Fibroblast of lung (primary cell): Measurements from ENCODE around the gene PTPRE. TPM values are rescaled to one million over a fixed set of nuclear protein-coding genes. Genes with fewer than 3 reads are reported as not detected.

Source experiments
- DNase-seq, 2 donors: peaks; one replicate each; pipeline versions ENCODE4 v3.0.0 to v3.0.0-alpha.2; 2010; ENCODE audit warnings: low read depth in 2 of 2
- H2AFZ ChIP-seq: 2 replicates; pipeline ENCODE4 v1.5.1; 2012; ENCODE audit warnings: low read length, control low read depth, inconsistent platforms
- H3K27ac ChIP-seq: 2 replicates; pipeline ENCODE4 v1.5.1; 2011; ENCODE audit warnings: low read length, control low read depth; ENCODE audit not compliant: insufficient read depth
- H3K27me3 ChIP-seq: 2 replicates; pipeline ENCODE4 v1.5.1; 2011; ENCODE audit warnings: mild to moderate bottlenecking, low read length; ENCODE audit not compliant: control insufficient read depth, insufficient read depth
- H3K36me3 ChIP-seq: 2 replicates; pipeline ENCODE4 v1.5.1; 2011; ENCODE audit warnings: low read length; ENCODE audit not compliant: control insufficient read depth, insufficient read depth
- H3K4me1 ChIP-seq: 2 replicates; pipeline ENCODE4 v1.5.1; 2011; ENCODE audit warnings: low read length; ENCODE audit not compliant: control insufficient read depth, insufficient read depth; ENCODE audit errors: extremely low read depth
- H3K4me2 ChIP-seq: 2 replicates; pipeline ENCODE4 v1.5.1; 2011; ENCODE audit warnings: low read length, control low read depth; ENCODE audit not compliant: insufficient read depth; ENCODE audit errors: extremely low read depth
- H3K4me3 ChIP-seq, 4 experiments: fragments of 200-600 bp in 1 of 4; sonication (generic) in 1 of 4; replicated peaks in 1 of 4; 2 replicates each; pipeline ENCODE4 v1.5.1; 2011 to 2016; ENCODE audit warnings: low read length in 4 of 4, low read depth in 3 of 4, mild to moderate bottlenecking in 3 of 4, control low read depth in 2 of 4, inconsistent platforms in 1 of 4, mixed read lengths in 1 of 4; ENCODE audit not compliant: insufficient read depth in 1 of 4; ENCODE audit errors: control extremely low read depth in 1 of 4
- H3K79me2 ChIP-seq: 2 replicates; pipeline ENCODE4 v1.5.1; 2012; ENCODE audit warnings: mild to moderate bottlenecking, low read length, inconsistent platforms; ENCODE audit not compliant: control insufficient read depth, insufficient read depth
- H3K9ac ChIP-seq: 2 replicates; pipeline ENCODE4 v1.5.1; 2011; ENCODE audit warnings: mild to moderate bottlenecking, low read length, control low read depth; ENCODE audit not compliant: insufficient read depth
- H3K9me3 ChIP-seq: 2 replicates; pipeline ENCODE4 v1.5.1; 2012; ENCODE audit warnings: low read depth, low read length; ENCODE audit not compliant: control insufficient read depth, insufficient read depth
- H4K20me1 ChIP-seq: 2 replicates; pipeline ENCODE4 v1.5.1; 2011; ENCODE audit warnings: low read length; ENCODE audit not compliant: control insufficient read depth, insufficient read depth; ENCODE audit errors: extremely low read depth
- CTCF ChIP-seq, 2 donors: IDR thresholded peaks in 1 of 2; conservative IDR thresholded peaks in 1 of 2; 1 replicate in 1 of 2; 2 replicates in 1 of 2; pipeline ENCODE4 v1.5.1; 2011 to 2012; ENCODE audit warnings: low read length in 2 of 2, control low read depth in 1 of 2, inconsistent platforms in 1 of 2, low read depth in 1 of 2, mild to moderate bottlenecking in 1 of 2
- EZH2 ChIP-seq: IDR thresholded peaks from 2 replicates; pipeline ENCODE4 v1.5.1; 2012; ENCODE audit warnings: low read length, control low read depth, mild to moderate bottlenecking; ENCODE audit errors: missing control alignments
- polyA plus RNA-seq, 2 donors: library from polyadenylated mRNA; depleted of rRNA in 1 of 2; stranded (reverse) in 1 of 2; unstranded in 1 of 2; fragments of >200 nt; gene quantifications; 2 replicates each; pipeline ENCODE4 v1.2.1, GENCODE V29; 2011 to 2012; ENCODE audit warnings: missing spikeins in 1 of 2
- total RNA-seq: library from RNA; depleted of rRNA; stranded (reverse); fragments of >200 nt; gene quantifications from 2 replicates; pipeline ENCODE4 v1.2.1, GENCODE V29; 2014

Gene PTPRE
- total and polyA plus RNA-seq, 2 donors (not counting 1 experiment from before 2014, with no cell fraction given): 0.75 to 1.8 TPM

GRCh38 chr10:127912607-127913367, 5.9 kb downstream of the PTPRE start:
- no peak overlapping the region for H3K9ac ChIP-seq
- TF ChIP-seq CTCF (conservative IDR thresholded peaks at IDR 0.05 in 1 of 2, IDR thresholded peaks at IDR 0.05 in 1 of 2; ENCODE audit: low read depth in 1 of 2, low read length in 2 of 2): no peak
- no peak for TF ChIP-seq EZH2
- no peaks in the 10 kb centered on the region for H3K79me2 ChIP-seq
- no peak overlapping the region for H2AFZ ChIP-seq
- no peaks in the 10 kb centered on the region for H3K9me3 ChIP-seq
- H4K20me1 ChIP-seq: no peaks in the 10 kb centered on the region
- H3K36me3 ChIP-seq: no peaks in the 10 kb centered on the region
- no peak overlapping the region for H3K27ac ChIP-seq
- H3K4me2 ChIP-seq: no peak overlapping the region
- H3K4me1 ChIP-seq: peaks cover 18% of the 10 kb centered on the region
- DNase-seq: no peak
- no peaks in the 10 kb centered on the region for H3K27me3 ChIP-seq
- no peak overlapping the region for H3K4me3 ChIP-seq

DNA sequence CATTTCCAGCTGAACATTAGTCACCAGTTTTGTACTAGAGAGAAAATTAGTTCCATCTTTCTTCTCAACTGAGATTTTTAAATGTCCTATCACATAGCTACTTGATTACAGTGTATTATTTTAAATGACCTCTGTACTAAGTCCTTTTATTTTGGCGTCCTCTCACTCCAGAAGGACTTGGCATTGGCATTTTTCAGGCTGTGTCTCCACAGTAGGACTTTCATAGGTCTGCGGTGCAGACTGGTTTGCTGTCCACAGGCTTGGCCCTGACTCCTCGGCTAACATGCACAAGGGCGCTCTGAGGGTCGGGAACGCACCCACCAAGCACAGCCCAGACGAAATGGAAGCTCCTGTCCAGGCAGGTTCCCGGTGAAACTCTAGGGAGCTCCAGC, 6.5 kb downstream of the PTPRE start:
- Histone ChIP-seq H3K27me3 (no peaks in the 10 kb centered on the region), H3K4me1 (peaks cover 12% of the 10 kb centered on the region), H2AFZ (no peak overlapping the region), H3K9me3 (no peaks in the 10 kb centered on the region), H3K27ac (no peak overlapping the region), H3K79me2 (no peaks in the 10 kb centered on the region), H3K4me2 (no peak overlapping the region), H3K4me3 (no peak overlapping the region), H3K9ac (no peak overlapping the region), H4K20me1 (no peaks in the 10 kb centered on the region), H3K36me3 (no peaks in the 10 kb centered on the region)
- DNase-seq: no peak
- no peak for TF ChIP-seq EZH2
- no peak for TF ChIP-seq CTCF (conservative IDR thresholded peaks at IDR 0.05 in 1 of 2, IDR thresholded peaks at IDR 0.05 in 1 of 2; ENCODE audit: low read depth in 1 of 2, low read length in 2 of 2)

GRCh38 chr10:127915324-127915723, 8.4 kb downstream of the PTPRE start:
- no peak overlapping the region for H2AFZ ChIP-seq
- no peak overlapping the region for H3K27ac ChIP-seq
- TF ChIP-seq CTCF (conservative IDR thresholded peaks at IDR 0.05 in 1 of 2, IDR thresholded peaks at IDR 0.05 in 1 of 2; ENCODE audit: low read depth in 1 of 2, low read length in 2 of 2) (no peak), EZH2 (no peak)
- no peaks in the 10 kb centered on the region for H3K27me3 ChIP-seq
- no peaks in the 10 kb centered on the region for H3K36me3 ChIP-seq
- no peak for DNase-seq
- peaks cover 1% of the 10 kb centered on the region for H3K4me1 ChIP-seq
- no peaks in the 10 kb centered on the region for H3K79me2 ChIP-seq
- H3K9ac ChIP-seq: no peak overlapping the region
- H3K4me2 ChIP-seq: no peak overlapping the region
- H3K9me3 ChIP-seq: no peaks in the 10 kb centered on the region
- no peak overlapping the region for H3K4me3 ChIP-seq
- no peaks in the 10 kb centered on the region for H4K20me1 ChIP-seq
